HAP-1 (cell line): ENCODE data around the gene USP49.
"Not testable (repeated sequence)": the region's sequence is repeated elsewhere in the genome, so short reads cannot be mapped to it uniquely, and the experiment has no call there.

Source experiments
- DNase-seq, 2 experiments: peaks; one replicate each; pipeline ENCODE4 v3.0.0-alpha.2; 2016 to 2020; ENCODE audit warnings: low spot score in 2 of 2
- H3K27me3 ChIP-seq: fragments of 250-450 bp; sonication (Bioruptor Pico); 2 replicates; pipeline ENCODE4 v1.5.1; 2020; ENCODE audit warnings: low read depth, mild to moderate bottlenecking, moderate library complexity
- H3K36me3 ChIP-seq: fragments of 250-450 bp; sonication (Bioruptor Pico); replicated peaks from 2 replicates; pipeline ENCODE4 v1.5.1; 2020; ENCODE audit warnings: mild to moderate bottlenecking
- H3K4me1 ChIP-seq: fragments of 250-450 bp; sonication (Bioruptor Pico); 2 replicates; pipeline ENCODE4 v1.5.1; 2020; ENCODE audit warnings: mild to moderate bottlenecking
- H3K4me3 ChIP-seq: fragments of 250-450 bp; sonication (Bioruptor Pico); 2 replicates; pipeline ENCODE4 v1.5.1; 2020; ENCODE audit warnings: mild to moderate bottlenecking, moderate library complexity
- H3K9me3 ChIP-seq: fragments of 250-450 bp; sonication (Bioruptor Pico); 2 replicates; pipeline ENCODE4 v1.5.1; 2020; ENCODE audit warnings: mild to moderate bottlenecking, moderate library complexity
- in situ Hi-C: fragments of 300-500 bp; cut with MboI; formaldehyde crosslinking; loops from 3 replicates; pipeline ENCODE4 v1.14.3; 2020; ENCODE audit warnings: low sequenced_read_pairs, inconsistent platforms, mixed read lengths

The USP49 gene

GRCh38 chr6:41826343-41827022 is 68.7 kb downstream of the USP49 start:
- Histone ChIP-seq H3K9me3 (no peaks in the 10 kb centered on the region), H3K4me3 (no peak overlapping the region), H3K4me1 (no peaks in the 10 kb centered on the region), H3K27me3 (no peaks in the 10 kb centered on the region), H3K36me3 (no peaks in the 10 kb centered on the region)
- in situ Hi-C loops: no loop called here
- DNase-seq: no peak

GRCh38 chr6:41824571-41825569 is 70.3 kb downstream of the USP49 start:
- Histone ChIP-seq H3K27me3 (no peaks in the 10 kb centered on the region), H3K4me3 (no peak overlapping the region), H3K9me3 (no peaks in the 10 kb centered on the region), H3K4me1 (no peaks in the 10 kb centered on the region), H3K36me3 (no peaks in the 10 kb centered on the region)
- DNase-seq: no peak
- in situ Hi-C loops: no loop called here

DNA sequence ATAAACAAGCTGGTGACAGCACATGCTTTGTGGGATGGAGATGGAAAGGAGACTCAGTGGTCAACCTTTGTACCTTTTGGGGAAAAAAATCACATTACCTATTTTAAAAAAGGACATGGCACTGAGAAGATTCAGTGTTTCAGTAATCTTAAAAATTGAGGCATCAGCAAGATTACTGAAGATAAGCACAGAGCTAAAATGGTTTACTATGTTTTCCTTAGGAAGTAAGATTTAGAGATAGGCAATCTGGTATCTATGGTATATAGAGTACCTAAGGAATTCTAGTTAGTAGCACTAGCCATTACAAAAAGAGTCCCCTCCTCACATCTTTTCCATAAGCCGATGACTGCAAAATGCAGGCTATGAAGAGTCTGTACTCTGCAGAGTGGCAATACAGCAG is 72.0 kb downstream of the USP49 start:
- no peak for DNase-seq
- no peaks in the 10 kb centered on the region for H3K4me1 ChIP-seq
- no peaks in the 10 kb centered on the region for H3K27me3 ChIP-seq
- H3K9me3 ChIP-seq: no peaks in the 10 kb centered on the region
- no peak overlapping the region for H3K4me3 ChIP-seq
- no peaks in the 10 kb centered on the region for H3K36me3 ChIP-seq
- in situ Hi-C loops: no loop called here

DNA sequence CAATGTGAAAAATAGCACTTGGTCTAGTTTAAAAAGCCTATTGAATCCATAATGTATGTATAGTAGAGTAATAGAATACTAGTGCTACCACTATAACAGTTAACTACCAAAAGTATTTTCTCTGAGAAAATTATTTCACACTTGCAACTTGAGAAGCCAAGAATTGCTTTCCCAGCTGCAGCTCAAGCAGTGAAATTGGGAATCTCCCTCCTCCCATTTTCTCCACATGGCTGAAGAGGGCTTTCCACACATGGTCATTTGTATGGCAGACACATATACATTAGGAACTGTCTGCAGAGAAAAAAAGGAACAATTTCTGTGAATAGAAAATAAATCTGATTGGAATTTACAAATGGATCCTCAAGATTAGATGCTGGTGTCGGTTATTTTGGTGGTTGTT is 73.2 kb downstream of the USP49 start:
- Histone ChIP-seq H3K27me3 (no peaks in the 10 kb centered on the region), H3K9me3 (no peaks in the 10 kb centered on the region), H3K36me3 (no peaks in the 10 kb centered on the region), H3K4me3 (no peak overlapping the region), H3K4me1 (no peaks in the 10 kb centered on the region)
- in situ Hi-C loops: no loop called here
- DNase-seq: no peak

- in situ Hi-C loops: no loop called here
- no peaks in the 10 kb centered on the region for H3K9me3 ChIP-seq
- no peaks in the 10 kb centered on the region for H3K36me3 ChIP-seq
- no peak for DNase-seq
- no peak overlapping the region for H3K4me3 ChIP-seq
- no peaks in the 10 kb centered on the region for H3K4me1 ChIP-seq
- no peaks in the 10 kb centered on the region for H3K27me3 ChIP-seq
Observed at GRCh38 chr6:41821266-41821665, 73.9 kb downstream of the USP49 start.

DNA sequence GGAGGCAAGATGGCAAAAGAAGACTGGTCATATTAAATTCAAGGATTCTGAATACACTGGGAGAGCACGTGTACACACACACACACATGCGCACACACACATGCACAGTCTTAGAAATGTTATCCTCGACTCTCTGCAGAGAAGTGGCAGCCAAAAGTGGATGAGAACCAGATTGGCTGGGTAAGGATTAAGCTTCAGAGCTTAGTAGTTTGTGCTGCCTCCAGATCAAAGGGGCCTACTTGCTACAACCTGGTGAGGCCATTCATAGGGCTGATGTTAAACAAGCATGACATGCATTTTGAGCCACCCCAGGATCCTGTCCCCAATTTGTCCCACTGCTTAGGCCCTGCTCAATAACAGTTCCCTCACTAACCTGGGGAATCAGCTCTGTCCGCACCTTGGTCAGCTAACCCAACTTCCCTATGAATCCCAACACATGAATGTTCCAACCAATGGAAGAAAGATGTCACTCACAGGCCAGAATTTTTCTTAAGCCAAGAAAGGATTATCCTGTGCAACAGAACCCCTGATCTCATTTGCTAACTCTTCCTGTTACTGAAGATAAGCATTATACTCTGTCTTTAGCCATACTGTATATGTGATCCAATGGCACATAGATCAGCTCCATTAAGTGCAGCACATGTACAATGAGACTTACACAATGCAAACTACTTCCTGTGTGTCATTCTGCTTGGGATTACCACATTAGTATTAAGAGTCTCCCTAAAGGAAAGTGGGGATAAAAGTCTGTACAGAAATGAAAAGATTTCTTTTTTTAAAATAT is 76.7 kb downstream of the USP49 start:
- H3K4me3 ChIP-seq: no peak overlapping the region
- DNase-seq: no peak
- no peaks in the 10 kb centered on the region for H3K4me1 ChIP-seq
- no peaks in the 10 kb centered on the region for H3K36me3 ChIP-seq
- in situ Hi-C loops: no loop called here
- H3K27me3 ChIP-seq: no peaks in the 10 kb centered on the region; the same call in 1 of the 2 replicates
- H3K9me3 ChIP-seq: no peaks in the 10 kb centered on the region

- in situ Hi-C loops: no loop called here
Observed at GRCh38 chr6:41815587-41815986, 79.6 kb downstream of the USP49 start.

DNA sequence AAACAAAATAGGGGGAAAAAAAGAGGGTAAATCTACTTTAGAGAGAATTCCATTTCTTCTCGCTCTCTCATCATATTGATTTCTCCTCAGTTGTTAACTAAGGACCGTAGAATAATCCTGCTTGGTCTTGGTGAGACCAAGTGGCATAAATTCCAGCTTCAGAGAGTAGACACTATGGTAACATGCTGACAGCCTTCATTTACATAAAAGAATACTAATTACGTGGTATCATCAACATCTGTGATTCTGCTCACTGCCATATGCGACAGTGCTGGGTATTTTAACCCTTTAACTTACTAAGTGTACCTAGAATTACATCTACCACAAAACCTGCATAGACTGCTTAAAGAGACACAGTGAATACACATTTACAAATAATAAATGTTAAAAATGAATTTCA is 80.5 kb downstream of the USP49 start:
- H3K27me3 ChIP-seq: no peaks in the 10 kb centered on the region; the same call in 1 of the 2 replicates
- DNase-seq: no peak
- H3K4me1 ChIP-seq: 0 out of 2 replicates have a peak, but pooled peaks cover 2% of the 10 kb centered on the region
- H3K4me3 ChIP-seq: no peak overlapping the region
- H3K9me3 ChIP-seq: no peaks in the 10 kb centered on the region
- in situ Hi-C loops: no loop called here
- H3K36me3 ChIP-seq: no peaks in the 10 kb centered on the region

More at GRCh38 chr6:41815587-41815986, 79.6 kb downstream of the USP49 start:
- Histone ChIP-seq H3K36me3 (no peaks in the 10 kb centered on the region), H3K4me1 (0 out of 2 replicates have a peak, but pooled peaks cover 2% of the 10 kb centered on the region), H3K4me3 (no peak overlapping the region), H3K9me3 (no peaks in the 10 kb centered on the region), H3K27me3 (no peaks in the 10 kb centered on the region; the same call in 1 of the 2 replicates)
- no peak for DNase-seq

DNA sequence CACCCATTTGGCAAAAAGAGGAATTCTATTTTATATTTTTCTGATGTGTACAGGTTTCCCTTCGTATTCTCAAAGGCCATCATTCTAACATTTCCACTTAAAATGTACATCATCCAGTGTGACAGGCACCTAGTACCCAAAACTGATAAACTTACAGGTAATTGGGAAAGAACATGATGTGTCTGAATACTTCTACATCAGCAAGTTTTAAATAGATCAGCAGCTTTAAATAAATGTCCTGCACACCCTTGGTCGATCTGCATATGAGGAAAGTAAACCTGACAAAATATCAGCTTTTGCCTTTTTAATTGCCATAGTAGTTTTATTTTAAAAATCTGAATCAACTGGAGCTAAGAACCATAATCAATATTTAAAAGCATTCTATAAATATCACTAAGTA is 81.2 kb downstream of the USP49 start:
- Histone ChIP-seq H3K9me3 (no peaks in the 10 kb centered on the region), H3K36me3 (no peaks in the 10 kb centered on the region), H3K27me3 (no peaks in the 10 kb centered on the region; the same call in 1 of the 2 replicates), H3K4me3 (no peak overlapping the region), H3K4me1 (0 out of 2 replicates have a peak, but pooled peaks cover 2% of the 10 kb centered on the region)
- in situ Hi-C loops: no loop called here
- DNase-seq: no peak

- in situ Hi-C loops: no loop called here
- Histone ChIP-seq H3K27me3 (no peaks in the 10 kb centered on the region; the same call in 1 of the 2 replicates), H3K36me3 (no peaks in the 10 kb centered on the region), H3K4me1 (0 out of 2 replicates have a peak, but pooled peaks cover 2% of the 10 kb centered on the region), H3K9me3 (no peaks in the 10 kb centered on the region), H3K4me3 (no peak overlapping the region)
- DNase-seq: no peak
Observed at GRCh38 chr6:41813469-41813868, 81.7 kb downstream of the USP49 start.

DNA sequence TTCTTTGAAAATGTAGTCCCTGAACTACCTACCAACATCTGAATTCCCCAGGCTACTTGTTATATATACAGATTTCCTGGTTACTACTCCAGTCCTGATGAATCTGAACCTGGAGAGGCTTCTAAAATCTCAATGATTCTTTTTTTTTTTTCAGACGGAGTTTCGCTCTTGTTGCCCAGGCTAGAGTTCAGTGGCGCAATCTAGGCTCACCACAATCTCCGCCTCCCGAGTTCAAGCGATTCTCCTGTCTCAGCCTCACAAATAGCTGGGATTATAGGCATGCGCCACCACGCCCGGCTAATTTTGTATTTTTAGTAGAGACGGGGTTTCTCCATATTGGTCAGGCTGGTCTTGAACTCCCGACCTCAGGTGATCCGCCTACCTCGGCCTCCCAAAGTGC is 83.2 kb downstream of the USP49 start:
- H3K9me3 ChIP-seq, H3K4me1 ChIP-seq, H3K4me3 ChIP-seq, in situ Hi-C loops, DNase-seq, H3K27me3 ChIP-seq, H3K36me3 ChIP-seq: not testable (repeated sequence)

DNA sequence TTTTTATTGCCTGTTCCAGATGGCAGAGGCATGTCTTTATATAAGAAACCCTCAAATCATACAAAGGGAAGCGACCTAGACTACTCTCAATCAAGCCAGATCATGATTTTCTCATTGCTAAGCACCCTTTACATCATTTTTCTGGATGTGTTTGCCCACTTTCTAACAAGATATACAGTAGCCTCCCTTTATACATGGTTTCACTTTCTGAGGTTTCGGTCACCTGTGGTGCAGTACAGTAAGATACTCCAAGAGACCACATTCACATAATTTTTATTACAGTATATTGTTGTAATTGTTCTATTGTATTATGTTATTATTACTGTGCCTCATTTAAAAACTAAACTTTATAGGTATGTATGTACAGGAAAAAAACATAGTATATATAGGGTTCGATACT is 84.1 kb downstream of the USP49 start:
- DNase-seq: no peak
- no peaks in the 10 kb centered on the region for H3K9me3 ChIP-seq
- no peaks in the 10 kb centered on the region; the same call in 1 of the 2 replicates for H3K27me3 ChIP-seq
- 0 out of 2 replicates have a peak, but pooled peaks cover 2% of the 10 kb centered on the region for H3K4me1 ChIP-seq
- in situ Hi-C loops: no loop called here
- H3K36me3 ChIP-seq: no peaks in the 10 kb centered on the region
- H3K4me3 ChIP-seq: no peak overlapping the region
